GM12801 (cell line): ENCODE results near the gene ARHGAP31.

Source experiments
- CTCF ChIP-seq: IDR thresholded peaks from one replicate; pipeline ENCODE4 v1.5.1; 2011; ENCODE audit warnings: control low read depth; ENCODE audit not compliant: insufficient read length; ENCODE audit errors: extremely low read depth

ARHGAP31 gene

DNA sequence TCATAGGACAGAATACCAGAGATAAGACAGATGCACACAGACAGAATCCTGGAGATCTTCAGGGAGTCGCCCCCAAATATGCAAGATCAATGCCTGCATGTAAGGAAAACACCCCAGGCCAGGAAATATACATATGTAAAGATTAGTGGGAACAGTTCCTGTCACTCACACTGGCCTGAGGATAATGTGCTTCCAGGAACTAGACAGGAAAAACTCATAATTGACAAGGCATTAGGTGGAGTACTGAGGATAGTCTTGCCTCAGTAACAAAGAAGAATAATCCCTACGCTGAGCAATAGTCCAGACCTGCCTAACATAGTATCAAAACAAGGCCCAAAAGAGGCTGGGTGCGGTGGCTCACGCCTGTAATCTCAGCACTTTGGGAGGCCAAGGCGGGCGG is 33.1 kb upstream of the ARHGAP31 start:
- TF ChIP-seq CTCF, result no peak

DNA sequence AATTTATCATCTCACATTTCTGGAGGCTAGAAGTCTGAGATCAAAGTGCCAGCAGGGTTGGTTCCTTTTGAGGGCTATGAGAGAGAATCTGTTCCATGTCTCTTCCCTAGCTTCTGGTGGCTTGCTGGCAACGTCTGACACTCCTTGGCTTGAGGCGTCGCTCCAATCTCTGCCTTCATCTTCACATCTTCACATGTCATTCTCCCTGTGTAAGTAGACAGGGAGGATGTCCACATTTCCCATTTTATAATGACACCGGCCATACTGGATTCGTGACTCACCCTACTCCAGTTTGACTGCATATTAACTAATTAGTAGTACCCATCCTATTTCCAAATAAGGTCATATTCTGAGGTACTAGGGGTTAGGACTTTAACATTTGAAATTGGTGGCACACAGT is 17.5 kb upstream of the ARHGAP31 start:
- TF ChIP-seq CTCF, result no peak

GRCh38 chr3:119279101-119279554 is 15.1 kb upstream of the ARHGAP31 start:
- no peak for TF ChIP-seq CTCF

DNA sequence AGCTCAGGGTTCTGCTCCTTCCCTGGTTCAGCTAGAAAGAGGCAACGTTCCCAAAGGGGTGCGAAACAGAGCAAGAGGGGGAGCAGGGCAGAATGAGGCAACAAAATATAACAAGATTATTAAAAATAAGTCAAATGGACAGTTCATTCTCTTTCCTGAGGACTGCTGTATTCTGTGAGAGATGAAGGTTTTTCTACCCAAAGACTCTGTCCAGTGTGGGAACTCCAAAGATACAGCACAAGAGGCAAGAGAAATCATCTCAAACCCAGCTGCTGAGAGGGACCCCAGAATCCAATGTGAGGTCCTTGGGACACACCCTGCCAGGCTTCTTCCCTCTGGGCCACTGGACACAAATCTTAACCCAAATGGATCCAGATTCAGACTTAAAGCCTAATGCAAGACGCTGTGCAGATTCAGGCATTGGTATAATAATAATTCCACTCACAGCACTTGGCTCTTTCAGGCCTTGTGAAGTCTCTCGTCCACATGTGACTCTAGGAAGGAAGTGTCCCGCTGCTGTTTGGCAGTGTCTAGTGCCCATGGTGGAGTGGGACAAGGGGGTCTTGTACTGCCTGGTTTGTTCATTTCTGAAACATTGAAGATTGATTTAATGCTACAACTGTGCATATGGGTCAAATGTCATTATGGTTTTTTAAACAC is 14.5 kb upstream of the ARHGAP31 start:
- no peak for TF ChIP-seq CTCF

DNA sequence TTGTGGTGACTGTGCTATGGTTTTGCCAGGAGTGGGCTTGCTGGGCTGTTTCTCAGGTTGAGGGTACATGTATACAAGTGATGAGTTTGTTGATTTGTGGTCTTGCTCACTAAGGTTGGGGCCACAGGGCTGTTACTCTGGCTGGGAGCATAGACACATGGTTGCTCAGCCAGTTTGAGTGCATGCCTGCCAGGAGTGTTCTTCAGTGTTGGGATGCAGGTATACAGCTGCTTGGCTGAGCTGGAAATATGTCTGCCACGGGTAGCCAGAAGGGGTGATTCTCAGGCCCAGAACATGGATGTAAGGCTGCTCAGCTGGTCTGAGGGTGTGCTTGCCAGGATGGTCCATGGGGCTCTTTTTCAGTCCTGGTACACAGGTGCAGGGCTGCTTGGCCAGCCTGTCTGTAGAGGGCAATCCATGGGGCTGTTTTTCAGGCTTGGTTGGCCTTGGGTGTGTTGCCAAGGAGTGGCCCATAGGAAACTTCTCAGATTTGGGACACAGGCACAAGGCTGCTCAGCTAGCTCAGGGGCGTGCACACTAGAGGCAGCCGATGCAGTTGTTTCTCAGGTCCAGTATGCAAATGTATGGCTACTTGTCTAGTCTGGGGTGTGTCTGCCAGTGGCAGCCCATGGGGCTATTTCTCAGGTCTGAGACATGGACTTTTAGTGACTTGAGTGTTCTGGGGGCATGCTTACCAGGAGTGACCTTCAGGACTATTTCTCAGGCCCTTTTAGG is 5.3 kb upstream of the ARHGAP31 start:
- TF ChIP-seq CTCF, result no peak

GRCh38 chr3:119289404-119289770 is 4.8 kb upstream of the ARHGAP31 start:
- TF ChIP-seq CTCF, result no peak

- no peak for TF ChIP-seq CTCF
Observed at GRCh38 chr3:119290613-119291012, 3.6 kb upstream of the ARHGAP31 start.
